Left ventricle myocardium inferior (tissue), 1 donor: ENCODE measurements around the gene FBLN2. TPM values are rescaled to one million over a fixed set of nuclear protein-coding genes. Genes with fewer than 3 reads are reported as not detected.

ENCODE experiments used
- DNase-seq: peaks from one replicate; pipeline ENCODE4 v3.0.0-alpha.2; 2020
- H3K27ac ChIP-seq: fragments of 200-600 bp; replicated peaks from 2 replicates; pipeline ENCODE4 v1.8.0; 2021
- H3K27me3 ChIP-seq: fragments of 200-600 bp; 2 replicates; pipeline ENCODE4 v1.8.0; 2021; ENCODE audit warnings: low read depth
- H3K36me3 ChIP-seq: fragments of 200-600 bp; 2 replicates; pipeline ENCODE4 v1.8.0; 2021
- H3K4me1 ChIP-seq: fragments of 200-600 bp; 2 replicates; pipeline ENCODE4 v1.8.0; 2021
- H3K4me3 ChIP-seq: fragments of 200-600 bp; 2 replicates; pipeline ENCODE4 v1.8.0; 2021; ENCODE audit warnings: mild to moderate bottlenecking, moderate library complexity
- H3K9me3 ChIP-seq: fragments of 200-600 bp; replicated peaks from 2 replicates; pipeline ENCODE4 v1.8.0; 2021
- intact Hi-C: fragments of 100-400 bp; cut with micrococcal nuclease; formaldehyde crosslinking; loops from one replicate; pipeline ENCODE4 v1.11.0; 2022
- total RNA-seq: library from RNA; stranded (reverse); fragmentation: NEBNext Ultra II Directional; extraction: Animal tissue kit (Norgen Biotek cat#: 25700); gene quantifications from one replicate; pipeline ENCODE4 v1.2.1, GENCODE V29; 2021
- TF ChIP-seq, protein P1 (sequence below): fragments of 200-600 bp; IDR thresholded peaks from 2 replicates; pipeline ENCODE4 v1.8.0; 2021; ENCODE audit warnings: antibody characterized with exemption, mild to moderate bottlenecking, borderline replicate concordance
- donor health status: DM: no; HTN: yes; CAD: no; lungs with severe emphysema.

The FBLN2 gene
- total RNA-seq, 1 donor from 2014 or later, result 56.7 TPM

- H3K27me3 ChIP-seq, result peaks cover 30% of the 10 kb centered on the region
- no peak for DNase-seq
- no peaks in the 10 kb centered on the region for H3K36me3 ChIP-seq
- TF ChIP-seq, protein P1, sequence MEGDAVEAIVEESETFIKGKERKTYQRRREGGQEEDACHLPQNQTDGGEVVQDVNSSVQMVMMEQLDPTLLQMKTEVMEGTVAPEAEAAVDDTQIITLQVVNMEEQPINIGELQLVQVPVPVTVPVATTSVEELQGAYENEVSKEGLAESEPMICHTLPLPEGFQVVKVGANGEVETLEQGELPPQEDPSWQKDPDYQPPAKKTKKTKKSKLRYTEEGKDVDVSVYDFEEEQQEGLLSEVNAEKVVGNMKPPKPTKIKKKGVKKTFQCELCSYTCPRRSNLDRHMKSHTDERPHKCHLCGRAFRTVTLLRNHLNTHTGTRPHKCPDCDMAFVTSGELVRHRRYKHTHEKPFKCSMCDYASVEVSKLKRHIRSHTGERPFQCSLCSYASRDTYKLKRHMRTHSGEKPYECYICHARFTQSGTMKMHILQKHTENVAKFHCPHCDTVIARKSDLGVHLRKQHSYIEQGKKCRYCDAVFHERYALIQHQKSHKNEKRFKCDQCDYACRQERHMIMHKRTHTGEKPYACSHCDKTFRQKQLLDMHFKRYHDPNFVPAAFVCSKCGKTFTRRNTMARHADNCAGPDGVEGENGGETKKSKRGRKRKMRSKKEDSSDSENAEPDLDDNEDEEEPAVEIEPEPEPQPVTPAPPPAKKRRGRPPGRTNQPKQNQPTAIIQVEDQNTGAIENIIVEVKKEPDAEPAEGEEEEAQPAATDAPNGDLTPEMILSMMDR, result no peak
- intact Hi-C loops, result no loop called here
- H3K4me3 ChIP-seq, result no peak overlapping the region
- H3K27ac ChIP-seq, result no peak overlapping the region
- H3K4me1 ChIP-seq, result peaks cover 11% of the 10 kb centered on the region
- H3K9me3 ChIP-seq, result no peaks in the 10 kb centered on the region
These were observed 52.8 kb downstream of the FBLN2 start for GRCh38 chr3:13601692-13602080.

GRCh38 chr3:13605555-13605954 is 56.6 kb downstream of the FBLN2 start:
- intact Hi-C loops, result no loop called here
- TF ChIP-seq, protein P1, result no peak
- Histone ChIP-seq H3K4me1 (no peaks in the 10 kb centered on the region), H3K27ac (no peak overlapping the region), H3K4me3 (no peak overlapping the region), H3K27me3 (peaks cover 21% of the 10 kb centered on the region), H3K36me3 (no peaks in the 10 kb centered on the region), H3K9me3 (no peaks in the 10 kb centered on the region)
- no peak for DNase-seq

GRCh38 chr3:13607821-13608597 is 59.1 kb downstream of the FBLN2 start:
- Histone ChIP-seq H3K36me3 (no peaks in the 10 kb centered on the region), H3K9me3 (peaks cover 5% of the 10 kb centered on the region), H3K27ac (no peak overlapping the region), H3K4me1 (no peaks in the 10 kb centered on the region), H3K27me3 (peaks cover 25% of the 10 kb centered on the region), H3K4me3 (no peak overlapping the region)
- TF ChIP-seq, protein P1, result no peak
- intact Hi-C loops, result no loop called here
- DNase-seq, result no peak

- peaks cover 25% of the 10 kb centered on the region for H3K27me3 ChIP-seq
- H3K27ac ChIP-seq, result no peak overlapping the region
- H3K9me3 ChIP-seq, result peaks cover 10% of the 10 kb centered on the region
- TF ChIP-seq, protein P1, result no peak
- H3K4me1 ChIP-seq, result no peaks in the 10 kb centered on the region
- DNase-seq, result no peak
- H3K36me3 ChIP-seq, result no peaks in the 10 kb centered on the region
- no peak overlapping the region for H3K4me3 ChIP-seq
- intact Hi-C loops, result no loop called here
These were observed 60.2 kb downstream of the FBLN2 start for GRCh38 chr3:13608969-13609725.

- DNase-seq, result no peak
- Histone ChIP-seq H3K4me1 (no peaks in the 10 kb centered on the region), H3K27me3 (peaks cover 20% of the 10 kb centered on the region), H3K4me3 (no peak overlapping the region), H3K27ac (no peak overlapping the region), H3K36me3 (peaks cover 3% of the 10 kb centered on the region), H3K9me3 (peaks cover 10% of the 10 kb centered on the region)
- intact Hi-C loops, result no loop called here
- TF ChIP-seq, protein P1, result no peak
These were observed 61.2 kb downstream of the FBLN2 start for GRCh38 chr3:13610006-13610570.
